ENCODE results near the gene SNAPC4. TPM values are rescaled to one million over a fixed set of nuclear protein-coding genes. Genes with fewer than 3 reads are reported as not detected.

SNAPC4 gene
- total RNA-seq, 1 experiment from 2014 or later, result 24.8 TPM

DNA sequence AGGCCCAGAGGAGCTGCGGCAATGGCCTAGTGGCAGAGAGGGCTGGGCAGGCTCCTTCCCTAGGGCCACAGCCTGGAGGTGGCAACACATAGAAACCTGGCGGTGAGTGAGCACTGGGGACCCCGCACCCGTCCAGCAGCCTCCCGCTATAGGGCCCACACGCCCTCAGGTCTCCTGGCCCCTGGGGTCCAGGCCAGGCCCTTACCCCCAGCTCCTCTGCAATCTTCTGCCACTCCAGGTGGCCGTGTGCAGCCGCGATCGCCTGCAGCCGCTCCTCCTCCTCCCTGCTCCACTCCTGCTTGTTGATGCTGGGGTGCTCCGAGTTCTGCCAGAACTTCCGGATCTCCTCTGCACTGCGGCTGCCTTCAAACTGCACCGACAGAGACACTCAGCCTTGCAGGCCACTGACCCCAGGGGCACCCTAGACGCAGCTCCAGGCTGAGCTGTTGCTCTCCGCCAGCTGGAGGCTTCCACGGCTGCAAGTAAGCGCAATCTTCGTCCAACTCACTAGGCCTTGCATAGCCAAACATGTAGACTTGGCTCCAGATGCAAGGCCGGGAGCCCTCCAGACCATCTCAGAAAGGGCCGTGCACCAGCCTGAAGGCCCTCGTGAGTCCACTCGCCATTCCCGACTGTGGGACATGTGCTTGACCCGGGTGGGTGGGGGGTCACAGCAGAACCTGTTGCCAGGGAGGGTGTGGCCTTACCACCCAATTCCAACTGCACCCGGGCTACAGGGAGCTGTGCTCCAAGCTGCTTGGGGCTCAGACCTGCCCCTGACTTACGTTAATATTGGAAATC is 8.0 kb downstream of the SNAPC4 start:
- Histone ChIP-seq H3K4me3 (ENCODE audit: low read depth, low read length, poor library complexity, severe bottlenecking) (no peak overlapping the region), H3K27ac (ENCODE audit: low read depth, low read length, poor library complexity, severe bottlenecking) (no peak overlapping the region), H3K27me3 (replicated peaks; ENCODE audit: insufficient read depth, low read depth, low read length, poor library complexity) (no peaks in the 10 kb centered on the region), H3K9me3 (ENCODE audit: low read depth, low read length, poor library complexity, severe bottlenecking) (no peaks in the 10 kb centered on the region), H3K36me3 (ENCODE audit: insufficient read depth, low read length, poor library complexity, severe bottlenecking) (peaks cover 78% of the 10 kb centered on the region), H3K4me1 (ENCODE audit: insufficient read depth, low read length, poor library complexity, severe bottlenecking) (no peaks in the 10 kb centered on the region)
- no TSS peak for BruUV-seq (replicated peaks)
- no peak for DNase-seq (ENCODE audit: low spot score)
- TF ChIP-seq EZH2 (IDR thresholded peaks at IDR 0.05; ENCODE audit: borderline replicate concordance, low read depth, low read length, poor library complexity, severe bottlenecking) (no peak), CTCF (conservative IDR thresholded peaks at IDR 0.05; ENCODE audit: low read depth, low read length) (no peak)
- CTCF ChIA-PET, result no interaction called here
- POLR2A ChIA-PET (ENCODE audit: low non-redundant PET), result interaction anchor here (0.5 kb wide), 1 partner anchor 1188 kb away, joined by 3 read pairs; no protein-coding TSS in a partner anchor
- intact Hi-C loops (cut with micrococcal nuclease; ENCODE audit: unreplicated experiment), result no loop called here

GRCh38 chr9:136389396-136389795 is 10.6 kb downstream of the SNAPC4 start:
- TF ChIP-seq EZH2 (IDR thresholded peaks at IDR 0.05; ENCODE audit: borderline replicate concordance, low read depth, low read length, poor library complexity, severe bottlenecking), result no peak
- no peak for TF ChIP-seq CTCF (conservative IDR thresholded peaks at IDR 0.05; ENCODE audit: low read depth, low read length)
- no peak for DNase-seq (ENCODE audit: low spot score)
- BruUV-seq (replicated peaks), result no TSS peak
- Histone ChIP-seq H3K27me3 (replicated peaks; ENCODE audit: insufficient read depth, low read depth, low read length, poor library complexity) (no peaks in the 10 kb centered on the region), H3K27ac (ENCODE audit: low read depth, low read length, poor library complexity, severe bottlenecking) (no peak overlapping the region), H3K4me1 (ENCODE audit: insufficient read depth, low read length, poor library complexity, severe bottlenecking) (no peaks in the 10 kb centered on the region), H3K4me3 (ENCODE audit: low read depth, low read length, poor library complexity, severe bottlenecking) (no peak overlapping the region), H3K36me3 (ENCODE audit: insufficient read depth, low read length, poor library complexity, severe bottlenecking) (peaks cover 67% of the 10 kb centered on the region), H3K9me3 (ENCODE audit: low read depth, low read length, poor library complexity, severe bottlenecking) (no peaks in the 10 kb centered on the region)
- intact Hi-C loops (cut with micrococcal nuclease; ENCODE audit: unreplicated experiment), result no loop called here
- ChIA-PET POLR2A (ENCODE audit: low non-redundant PET) (no interaction called here), CTCF (no interaction called here)

DNA sequence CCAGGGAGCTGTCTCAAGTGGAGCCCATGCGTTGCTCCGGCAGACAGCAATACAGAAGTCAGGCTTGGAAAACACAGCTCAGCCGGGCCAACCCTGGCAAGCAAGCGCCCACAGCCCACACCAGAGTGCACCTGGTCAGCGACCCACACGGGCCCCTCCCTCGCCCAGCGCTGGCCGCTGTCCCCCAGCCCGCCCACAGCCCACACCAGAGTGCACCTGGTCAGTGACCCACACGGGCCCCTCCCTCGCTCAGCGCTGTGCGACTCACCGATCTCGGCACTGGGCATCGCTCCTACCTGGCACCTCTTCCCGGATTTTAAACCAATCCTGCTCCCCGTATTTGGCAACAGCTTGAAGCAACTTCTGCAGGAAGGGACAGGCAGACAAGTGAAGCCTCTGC is 12.8 kb downstream of the SNAPC4 start:
- CTCF ChIA-PET, result no interaction called here
- Histone ChIP-seq H3K27ac (ENCODE audit: low read depth, low read length, poor library complexity, severe bottlenecking) (no peak overlapping the region), H3K4me1 (ENCODE audit: insufficient read depth, low read length, poor library complexity, severe bottlenecking) (no peaks in the 10 kb centered on the region), H3K9me3 (ENCODE audit: low read depth, low read length, poor library complexity, severe bottlenecking) (no peaks in the 10 kb centered on the region), H3K4me3 (ENCODE audit: low read depth, low read length, poor library complexity, severe bottlenecking) (no peak overlapping the region), H3K36me3 (ENCODE audit: insufficient read depth, low read length, poor library complexity, severe bottlenecking) (peaks cover 68% of the 10 kb centered on the region), H3K27me3 (replicated peaks; ENCODE audit: insufficient read depth, low read depth, low read length, poor library complexity) (no peaks in the 10 kb centered on the region)
- BruUV-seq (replicated peaks), result no TSS peak
- DNase-seq (ENCODE audit: low spot score), result no peak
- no peak for TF ChIP-seq EZH2 (IDR thresholded peaks at IDR 0.05; ENCODE audit: borderline replicate concordance, low read depth, low read length, poor library complexity, severe bottlenecking)
- no peak for TF ChIP-seq CTCF (conservative IDR thresholded peaks at IDR 0.05; ENCODE audit: low read depth, low read length)
- intact Hi-C loops (cut with micrococcal nuclease; ENCODE audit: unreplicated experiment), result no loop called here
- POLR2A ChIA-PET (ENCODE audit: low non-redundant PET), result no interaction called here

All from A673 (cell line).